ENCODE results near the gene HIVEP1.

DNA sequence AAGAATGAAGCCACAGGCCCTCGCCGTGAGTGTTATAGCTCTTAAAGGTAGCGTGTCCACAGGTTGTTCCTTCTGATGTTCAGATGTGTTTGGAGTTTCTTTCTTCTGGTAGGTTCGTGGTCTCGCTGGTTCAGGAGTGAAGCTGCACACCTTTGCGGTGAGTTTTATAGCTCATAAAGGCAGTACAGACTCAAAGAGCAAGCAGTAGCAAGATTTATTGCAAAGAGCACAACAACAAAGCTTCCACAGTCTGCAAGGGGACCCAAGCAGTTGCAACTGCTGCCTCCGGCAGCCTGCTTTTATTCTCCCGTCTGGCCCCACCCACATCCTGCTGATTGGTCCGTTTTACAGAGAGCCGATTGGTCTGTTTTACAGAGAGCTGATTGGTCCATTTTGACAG, 5.2 kb downstream of the HIVEP1 start:
- no peak for TF ChIP-seq POLR2AphosphoS5 (IDR thresholded peaks at IDR 0.05)
- TF ChIP-seq, protein P1, sequence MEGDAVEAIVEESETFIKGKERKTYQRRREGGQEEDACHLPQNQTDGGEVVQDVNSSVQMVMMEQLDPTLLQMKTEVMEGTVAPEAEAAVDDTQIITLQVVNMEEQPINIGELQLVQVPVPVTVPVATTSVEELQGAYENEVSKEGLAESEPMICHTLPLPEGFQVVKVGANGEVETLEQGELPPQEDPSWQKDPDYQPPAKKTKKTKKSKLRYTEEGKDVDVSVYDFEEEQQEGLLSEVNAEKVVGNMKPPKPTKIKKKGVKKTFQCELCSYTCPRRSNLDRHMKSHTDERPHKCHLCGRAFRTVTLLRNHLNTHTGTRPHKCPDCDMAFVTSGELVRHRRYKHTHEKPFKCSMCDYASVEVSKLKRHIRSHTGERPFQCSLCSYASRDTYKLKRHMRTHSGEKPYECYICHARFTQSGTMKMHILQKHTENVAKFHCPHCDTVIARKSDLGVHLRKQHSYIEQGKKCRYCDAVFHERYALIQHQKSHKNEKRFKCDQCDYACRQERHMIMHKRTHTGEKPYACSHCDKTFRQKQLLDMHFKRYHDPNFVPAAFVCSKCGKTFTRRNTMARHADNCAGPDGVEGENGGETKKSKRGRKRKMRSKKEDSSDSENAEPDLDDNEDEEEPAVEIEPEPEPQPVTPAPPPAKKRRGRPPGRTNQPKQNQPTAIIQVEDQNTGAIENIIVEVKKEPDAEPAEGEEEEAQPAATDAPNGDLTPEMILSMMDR (IDR thresholded peaks at IDR 0.05): no peak
- no peak for TF ChIP-seq POLR2A (IDR thresholded peaks at IDR 0.05)
